HG02852 (cell line): ENCODE measurements around the gene FBXW4.
"Not testable (repeated sequence)": the region's sequence is repeated elsewhere in the genome, so short reads cannot be mapped to it uniquely, and the experiment has no call there.

ENCODE experiments used
- ATAC-seq: cut with Tn5 transposase; IDR thresholded peaks from one replicate; pipeline ENCODE4 v1.9.1; 2021; ENCODE audit warnings: mild to moderate bottlenecking, moderate library complexity; ENCODE audit not compliant: unreplicated experiment

The FBXW4 gene

GRCh38 chr10:101656890-101657289 is 38.1 kb downstream of the FBXW4 start:
- ATAC-seq: no peak

GRCh38 chr10:101655570-101655969 is 39.4 kb downstream of the FBXW4 start:
- ATAC-seq: no peak

- no peak for ATAC-seq
Observed at GRCh38 chr10:101653536-101653935, 41.4 kb downstream of the FBXW4 start.

GRCh38 chr10:101651336-101651735 is 43.6 kb downstream of the FBXW4 start:
- no peak for ATAC-seq

- ATAC-seq: no peak
Observed at GRCh38 chr10:101650863-101651262, 44.1 kb downstream of the FBXW4 start.

- ATAC-seq: no peak
Observed at GRCh38 chr10:101649525-101650085, 45.4 kb downstream of the FBXW4 start.

GRCh38 chr10:101647255-101647654 is 47.7 kb downstream of the FBXW4 start:
- ATAC-seq: no peak

- ATAC-seq: no peak
Observed at GRCh38 chr10:101646364-101646763, 48.6 kb downstream of the FBXW4 start.

- ATAC-seq: no peak
Observed at GRCh38 chr10:101645659-101646058, 49.3 kb downstream of the FBXW4 start.

- no peak for ATAC-seq
Observed at GRCh38 chr10:101644002-101644401, 51.0 kb downstream of the FBXW4 start.

GRCh38 chr10:101643546-101643945 is 51.4 kb downstream of the FBXW4 start:
- no peak for ATAC-seq

GRCh38 chr10:101639141-101639900 is 55.6 kb downstream of the FBXW4 start:
- ATAC-seq: no peak

GRCh38 chr10:101633510-101633909 is 61.5 kb downstream of the FBXW4 start:
- not testable (repeated sequence) for ATAC-seq

GRCh38 chr10:101631821-101632475 is 63.0 kb downstream of the FBXW4 start:
- ATAC-seq: no peak

GRCh38 chr10:101630633-101630920 is 64.4 kb downstream of the FBXW4 start:
- ATAC-seq: no peak

GRCh38 chr10:101629837-101630632 is 64.9 kb downstream of the FBXW4 start:
- no peak for ATAC-seq

- ATAC-seq: no peak
Observed at GRCh38 chr10:101625821-101626412, 69.1 kb downstream of the FBXW4 start.

- ATAC-seq: no peak
Observed at GRCh38 chr10:101624526-101625102, 70.4 kb downstream of the FBXW4 start.

- ATAC-seq: no peak
Observed at GRCh38 chr10:101623528-101623927, 71.4 kb downstream of the FBXW4 start.

GRCh38 chr10:101619983-101620382 is 75.0 kb downstream of the FBXW4 start:
- ATAC-seq: no peak

- no peak for ATAC-seq
Observed at GRCh38 chr10:101618871-101619270, 76.1 kb downstream of the FBXW4 start.
